Measurements from ENCODE around the gene CBFA2T3.

DNA sequence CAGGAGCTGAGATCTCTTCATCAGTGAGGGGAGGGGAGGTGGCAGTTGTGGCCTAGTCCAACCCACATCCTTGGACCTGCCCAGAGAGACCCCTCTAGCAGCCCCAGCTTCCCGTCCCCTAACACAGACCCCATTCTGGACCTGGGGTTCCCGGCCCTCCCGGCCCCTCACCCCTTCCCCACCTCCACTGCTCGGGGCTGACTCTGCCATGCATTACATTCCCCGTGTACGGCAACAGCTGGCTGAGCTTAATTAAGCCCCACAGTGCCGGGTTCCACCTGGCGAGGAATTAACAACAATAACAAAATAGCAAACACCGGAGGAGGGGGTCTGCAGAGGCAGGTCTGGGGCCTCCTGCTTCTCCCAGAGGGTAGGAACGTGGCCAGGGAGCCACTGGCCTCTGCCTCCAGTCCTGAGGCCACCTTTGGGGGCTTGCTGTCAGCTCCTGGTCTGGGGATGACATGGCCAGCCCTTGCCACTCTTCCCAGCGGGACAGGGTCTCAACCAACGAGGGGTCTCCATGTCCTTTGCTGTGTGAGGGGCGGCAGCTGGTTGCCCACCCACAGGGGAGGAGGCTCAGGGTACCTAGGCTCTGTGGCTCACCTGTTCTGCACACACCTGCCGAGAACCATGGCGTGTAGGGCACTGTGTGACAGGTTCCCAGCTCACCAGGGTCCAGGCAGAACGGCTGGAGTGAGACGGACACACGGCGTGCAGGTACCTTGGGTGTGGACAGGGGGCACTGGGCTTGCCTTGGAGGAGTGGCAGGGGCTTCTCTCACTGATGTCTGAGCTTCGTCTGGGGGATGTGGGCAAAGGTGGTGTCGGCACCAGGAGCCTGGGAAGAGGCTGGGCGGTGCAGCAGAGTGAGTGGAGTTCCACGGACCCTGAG is 46.9 kb upstream of the CBFA2T3 start:
- TF ChIP-seq POLR2A (IDR thresholded peaks at IDR 0.05) (no peak), EP300 (IDR thresholded peaks at IDR 0.05) (no peak)
- TF ChIP-seq, protein P1, sequence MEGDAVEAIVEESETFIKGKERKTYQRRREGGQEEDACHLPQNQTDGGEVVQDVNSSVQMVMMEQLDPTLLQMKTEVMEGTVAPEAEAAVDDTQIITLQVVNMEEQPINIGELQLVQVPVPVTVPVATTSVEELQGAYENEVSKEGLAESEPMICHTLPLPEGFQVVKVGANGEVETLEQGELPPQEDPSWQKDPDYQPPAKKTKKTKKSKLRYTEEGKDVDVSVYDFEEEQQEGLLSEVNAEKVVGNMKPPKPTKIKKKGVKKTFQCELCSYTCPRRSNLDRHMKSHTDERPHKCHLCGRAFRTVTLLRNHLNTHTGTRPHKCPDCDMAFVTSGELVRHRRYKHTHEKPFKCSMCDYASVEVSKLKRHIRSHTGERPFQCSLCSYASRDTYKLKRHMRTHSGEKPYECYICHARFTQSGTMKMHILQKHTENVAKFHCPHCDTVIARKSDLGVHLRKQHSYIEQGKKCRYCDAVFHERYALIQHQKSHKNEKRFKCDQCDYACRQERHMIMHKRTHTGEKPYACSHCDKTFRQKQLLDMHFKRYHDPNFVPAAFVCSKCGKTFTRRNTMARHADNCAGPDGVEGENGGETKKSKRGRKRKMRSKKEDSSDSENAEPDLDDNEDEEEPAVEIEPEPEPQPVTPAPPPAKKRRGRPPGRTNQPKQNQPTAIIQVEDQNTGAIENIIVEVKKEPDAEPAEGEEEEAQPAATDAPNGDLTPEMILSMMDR (IDR thresholded peaks at IDR 0.05), result no peak

Measured in tibial nerve (tissue), 4 donors.